CD14-positive monocyte (primary cell): ENCODE results near the gene PPP4R3A. TPM values are rescaled to one million over a fixed set of nuclear protein-coding genes. Genes with fewer than 3 reads are reported as not detected.

ENCODE experiments used
- DNase-seq, 3 donors: peaks; one replicate each; pipeline ENCODE4 v3.0.0-alpha.2; 2011 to 2022
- H2AFZ ChIP-seq: 2 replicates; pipeline ENCODE4 v1.6.0; 2012; ENCODE audit warnings: mild to moderate bottlenecking, low read depth, low read length, inconsistent platforms; ENCODE audit not compliant: insufficient read depth, poor library complexity, severe bottlenecking
- H3K27ac ChIP-seq, 2 donors: 1 replicate in 1 of 2; 2 replicates in 1 of 2; pipeline ENCODE4 v1.5.1; 2012 to 2013; ENCODE audit warnings: low read length in 2 of 2, control low read depth in 1 of 2, inconsistent platforms in 1 of 2, low read depth in 1 of 2, mild to moderate bottlenecking in 1 of 2
- H3K27me3 ChIP-seq, 2 donors: one replicate each; pipeline versions ENCODE4 v1.6.0 to v1.6.1; 2011 to 2013; ENCODE audit warnings: low read length in 2 of 2; ENCODE audit not compliant: control insufficient read depth in 2 of 2, insufficient read depth in 2 of 2
- H3K36me3 ChIP-seq, 2 donors: replicated peaks in 1 of 2; 1 replicate in 1 of 2; 2 replicates in 1 of 2; pipeline versions ENCODE4 v1.5.1 to v1.6.1; 2012 to 2013; ENCODE audit warnings: low read length in 2 of 2, control low read depth in 1 of 2, inconsistent platforms in 1 of 2, mild to moderate bottlenecking in 1 of 2; ENCODE audit not compliant: insufficient read depth in 2 of 2, control insufficient read depth in 1 of 2
- H3K4me1 ChIP-seq, 2 donors: 1 replicate in 1 of 2; 2 replicates in 1 of 2; pipeline versions ENCODE4 v1.5.1 to v1.6.1; 2012 to 2013; ENCODE audit warnings: low read length in 2 of 2, control low read depth in 1 of 2, inconsistent platforms in 1 of 2, mild to moderate bottlenecking in 1 of 2, moderate library complexity in 1 of 2; ENCODE audit not compliant: insufficient read depth in 2 of 2, control insufficient read depth in 1 of 2
- H3K4me2 ChIP-seq: replicated peaks from 2 replicates; pipeline ENCODE3; 2012; ENCODE audit warnings: low read length, moderate library complexity, mild to moderate bottlenecking; ENCODE audit not compliant: poor library complexity, severe bottlenecking; ENCODE audit errors: extremely low read depth
- H3K4me3 ChIP-seq, 3 experiments: fragments of 200-600 bp in 1 of 3; sonication (generic) in 1 of 3; replicated peaks in 1 of 3; 1 replicate in 2 of 3; 2 replicates in 1 of 3; pipeline ENCODE4 v1.5.1; 2011 to 2013; ENCODE audit warnings: low read length in 3 of 3, mild to moderate bottlenecking in 3 of 3, control low read depth in 2 of 3, low read depth in 2 of 3, inconsistent platforms in 1 of 3, moderate library complexity in 1 of 3
- H3K79me2 ChIP-seq: 2 replicates; pipeline ENCODE4 v1.6.0; 2012; ENCODE audit warnings: mild to moderate bottlenecking, control low read depth, inconsistent platforms, low read length, moderate library complexity; ENCODE audit not compliant: insufficient read depth
- H3K9ac ChIP-seq: 2 replicates; pipeline ENCODE4 v1.6.0; 2017; ENCODE audit warnings: low read length, mild to moderate bottlenecking; ENCODE audit not compliant: insufficient read depth, poor library complexity, severe bottlenecking
- H3K9me3 ChIP-seq, 2 donors: replicated peaks in 1 of 2; 1 replicate in 1 of 2; 2 replicates in 1 of 2; pipeline versions ENCODE4 v1.5.1 to v1.6.1; 2012 to 2013; ENCODE audit warnings: low read length in 2 of 2, control low read depth in 1 of 2; ENCODE audit not compliant: control insufficient read depth in 1 of 2, insufficient read depth in 1 of 2
- H4K20me1 ChIP-seq: 2 replicates; pipeline ENCODE4 v1.6.0; 2012; ENCODE audit warnings: mild to moderate bottlenecking, low read length, control low read depth, moderate library complexity; ENCODE audit not compliant: insufficient read depth
- H3K27ac Mint-ChIP-seq, 7 donors: one replicate each; pipeline ENCODE4 v1.8.0; 2020; ENCODE audit warnings: mild to moderate bottlenecking in 7 of 7, mixed read lengths in 7 of 7, moderate library complexity in 6 of 7, inconsistent platforms in 2 of 7
- H3K27me3 Mint-ChIP-seq, 3 donors: one replicate each; pipeline ENCODE4 v1.8.0; 2021 to 2022; ENCODE audit warnings: low read depth in 3 of 3, mild to moderate bottlenecking in 3 of 3, mixed read lengths in 3 of 3, moderate library complexity in 3 of 3, inconsistent platforms in 1 of 3
- H3K36me3 Mint-ChIP-seq, 2 donors: one replicate each; pipeline ENCODE4 v1.8.0; 2020; ENCODE audit warnings: mixed read lengths in 2 of 2, inconsistent platforms in 1 of 2, mild to moderate bottlenecking in 1 of 2
- H3K4me1 Mint-ChIP-seq: one replicate; pipeline ENCODE4 v1.8.0; 2020; ENCODE audit warnings: mild to moderate bottlenecking, mixed read lengths
- H3K4me3 Mint-ChIP-seq, 2 donors: one replicate each; pipeline ENCODE4 v1.8.0; 2020; ENCODE audit warnings: mild to moderate bottlenecking in 2 of 2, mixed read lengths in 2 of 2, moderate library complexity in 1 of 2
- H3K9me3 Mint-ChIP-seq, 7 donors: one replicate each; pipeline ENCODE4 v1.8.0; 2020 to 2022; ENCODE audit warnings: mixed read lengths in 7 of 7, mild to moderate bottlenecking in 6 of 7, moderate library complexity in 6 of 7, inconsistent platforms in 2 of 7
- CTCF ChIP-seq: fragments of 200-600 bp; IDR thresholded peaks from one replicate; pipeline ENCODE4 v1.8.0; 2022; ENCODE audit warnings: antibody characterized with exemption, mild to moderate bottlenecking
- WGBS: methylation state at CpG from one replicate; pipeline ENCODE4 v1.1.5; 2013; ENCODE audit warnings: missing lambda C conversion rate; ENCODE audit not compliant: insufficient coverage; 5-methylcytosine and 5-hydroxymethylcytosine counted together
- intact Hi-C, 2 donors: fragments of 100-400 bp; cut with micrococcal nuclease; formaldehyde crosslinking; loops; one replicate each; pipeline versions ENCODE4 v1.15.0 to v1.15.1; 2023
- polyA plus RNA-seq, 3 donors: library from polyadenylated mRNA; depleted of rRNA in 1 of 3; unstranded in 2 of 3; stranded (reverse) in 1 of 3; fragments of 300-500 nt in 2 of 3; fragments of >200 nt in 1 of 3; fragmentation: Illumina TruSeq in 2 of 3; gene quantifications; 1 replicate in 2 of 3; 2 replicates in 1 of 3; pipeline ENCODE4 v1.2.3, GENCODE V29; 2012 to 2021

Gene PPP4R3A
- polyA plus RNA-seq, 3 donors, result 31.4 to 71.0 (median 41.2) TPM

- Histone ChIP-seq H3K27me3 (no peaks in the 10 kb centered on the region), H3K27ac (no peak overlapping the region), H3K4me2 (no peak overlapping the region), H3K9me3 (no peaks in the 10 kb centered on the region), H3K4me3 (no peak overlapping the region), H2AFZ (no peak overlapping the region), H3K9ac (no peak overlapping the region), H4K20me1 (no peaks in the 10 kb centered on the region), H3K36me3 (no peaks in the 10 kb centered on the region), H3K79me2 (no peaks in the 10 kb centered on the region), H3K4me1 (peaks cover 30 to 42% of the 10 kb centered on the region in 2 donors)
- Mint-ChIP-seq H3K9me3 (peaks cover 0 to 6% (median 3%) of the 10 kb centered on the region in 7 donors), H3K27ac (no peak overlapping the region), H3K27me3 (peaks cover 0 to 4% (median 1%) of the 10 kb centered on the region in 3 donors), H3K4me1 (peaks cover 24% of the 10 kb centered on the region), H3K36me3 (no peaks in the 10 kb centered on the region), H3K4me3 (no peak overlapping the region)
- 100% methylated on average over 1 of the region's 6 CpGs for WGBS
- intact Hi-C loops, result no loop called here
- no peak for DNase-seq
- TF ChIP-seq CTCF, result no peak
Measured at GRCh38 chr14:91519239-91520036, 9.3 kb upstream of the PPP4R3A start.

- Mint-ChIP-seq H3K4me3 (peak overlapping the region in 1 of 2 donors; percentile 40), H3K9me3 (peaks cover 0 to 6% (median 3%) of the 10 kb centered on the region in 7 donors), H3K27ac (peak overlapping the region; percentile 13 to 75 (median 36)), H3K4me1 (peaks cover 24% of the 10 kb centered on the region), H3K27me3 (no peaks in the 10 kb centered on the region), H3K36me3 (no peaks in the 10 kb centered on the region)
- Histone ChIP-seq H3K27me3 (no peaks in the 10 kb centered on the region), H2AFZ (no peak overlapping the region), H3K4me2 (no peak overlapping the region), H3K4me3 (peak overlapping the region in 1 of 3 experiments; percentile 11), H3K36me3 (no peaks in the 10 kb centered on the region), H3K9ac (no peak overlapping the region), H3K4me1 (peaks cover 30 to 40% of the 10 kb centered on the region in 2 donors), H3K79me2 (no peaks in the 10 kb centered on the region), H3K9me3 (no peaks in the 10 kb centered on the region), H3K27ac (peak overlapping the region in 1 of 2 donors; percentile 68), H4K20me1 (no peaks in the 10 kb centered on the region)
- DNase-seq, result peak in 2 of 3 donors; percentile 38 to 48
- intact Hi-C loops, result no loop called here
- no peak for TF ChIP-seq CTCF
- 100% methylated on average over 1 of the region's 7 CpGs for WGBS
Measured at GRCh38 chr14:91516663-91517388, 6.7 kb upstream of the PPP4R3A start.
